ENCODE measurements around the gene ATAD3B.
"Not testable (repeated sequence)": the region's sequence is repeated elsewhere in the genome, so short reads cannot be mapped to it uniquely, and the experiment has no call there.

Gene ATAD3B

DNA sequence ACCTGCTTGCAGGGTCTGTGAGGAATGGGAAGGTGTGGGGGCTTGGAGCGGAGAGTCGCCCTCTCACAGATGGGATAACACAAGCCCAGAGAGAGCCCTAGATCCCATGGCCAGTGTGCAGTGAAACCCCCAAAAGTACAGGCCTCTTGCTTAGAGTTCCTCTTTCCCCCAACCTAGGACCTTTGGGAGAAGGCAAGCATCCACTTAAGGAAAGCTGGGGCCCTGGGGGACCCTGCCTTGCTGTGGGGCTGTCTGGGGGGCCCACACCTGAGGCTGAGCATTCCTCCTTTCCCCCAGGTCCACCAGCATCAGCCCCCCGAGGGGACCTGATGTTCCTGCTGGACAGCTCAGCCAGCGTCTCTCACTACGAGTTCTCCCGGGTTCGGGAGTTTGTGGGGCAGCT is 34.9 kb upstream of the ATAD3B start:
- Mint-ChIP-seq H3K4me3 (peak overlapping the region; percentile 58 to 59), H3K9me3 (no peaks in the 10 kb centered on the region), H3K27me3 (peaks cover 10 to 60% of the 10 kb centered on the region in 2 donors), H3K27ac (no peak overlapping the region), H3K4me1 (ENCODE audit: low read depth in 2 of 2) (peaks cover 0 to 5% of the 10 kb centered on the region in 2 donors), H3K36me3 (ENCODE audit: insufficient read depth) (no peaks in the 10 kb centered on the region)
- DNase-seq (no peak), ATAC-seq (replicated peaks) (no peak)

DNA sequence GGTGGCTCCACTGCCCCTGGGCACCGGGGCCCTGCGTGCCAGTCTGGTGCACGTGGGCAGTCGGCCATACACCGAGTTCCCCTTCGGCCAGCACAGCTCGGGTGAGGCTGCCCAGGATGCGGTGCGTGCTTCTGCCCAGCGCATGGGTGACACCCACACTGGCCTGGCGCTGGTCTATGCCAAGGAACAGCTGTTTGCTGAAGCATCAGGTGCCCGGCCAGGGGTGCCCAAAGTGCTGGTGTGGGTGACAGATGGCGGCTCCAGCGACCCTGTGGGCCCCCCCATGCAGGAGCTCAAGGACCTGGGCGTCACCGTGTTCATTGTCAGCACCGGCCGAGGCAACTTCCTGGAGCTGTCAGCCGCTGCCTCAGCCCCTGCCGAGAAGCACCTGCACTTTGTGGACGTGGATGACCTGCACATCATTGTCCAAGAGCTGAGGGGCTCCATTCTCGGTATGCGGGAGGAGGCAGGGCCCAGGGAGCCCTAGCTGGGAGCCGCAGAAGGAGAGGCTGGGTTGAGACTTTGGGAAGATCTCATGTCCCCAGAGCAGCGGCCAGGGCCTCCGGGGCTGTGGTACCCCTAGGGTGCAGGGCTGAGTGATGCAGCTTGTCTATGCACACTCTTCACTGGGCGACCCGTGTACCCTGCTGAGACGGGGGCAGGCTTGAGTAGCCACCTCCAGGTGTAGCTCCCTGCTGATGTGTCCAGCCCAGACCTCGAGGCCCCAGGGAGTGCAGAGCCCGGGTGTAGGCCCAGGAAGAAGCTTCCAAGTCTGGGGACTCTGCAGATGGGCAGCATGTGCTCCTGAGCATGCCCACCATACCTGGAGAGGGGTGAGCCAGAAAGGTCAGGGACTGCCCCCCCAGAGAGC is 34.3 kb upstream of the ATAD3B start:
- Mint-ChIP-seq H3K4me1 (ENCODE audit: low read depth in 2 of 2) (peaks cover 0 to 5% of the 10 kb centered on the region in 2 donors), H3K4me3 (no peak overlapping the region), H3K9me3 (no peaks in the 10 kb centered on the region), H3K27ac (no peak overlapping the region), H3K27me3 (peaks cover 10 to 53% of the 10 kb centered on the region in 2 donors), H3K36me3 (ENCODE audit: insufficient read depth) (no peaks in the 10 kb centered on the region)
- DNase-seq, result no peak
- no peak for ATAC-seq (replicated peaks)

DNA sequence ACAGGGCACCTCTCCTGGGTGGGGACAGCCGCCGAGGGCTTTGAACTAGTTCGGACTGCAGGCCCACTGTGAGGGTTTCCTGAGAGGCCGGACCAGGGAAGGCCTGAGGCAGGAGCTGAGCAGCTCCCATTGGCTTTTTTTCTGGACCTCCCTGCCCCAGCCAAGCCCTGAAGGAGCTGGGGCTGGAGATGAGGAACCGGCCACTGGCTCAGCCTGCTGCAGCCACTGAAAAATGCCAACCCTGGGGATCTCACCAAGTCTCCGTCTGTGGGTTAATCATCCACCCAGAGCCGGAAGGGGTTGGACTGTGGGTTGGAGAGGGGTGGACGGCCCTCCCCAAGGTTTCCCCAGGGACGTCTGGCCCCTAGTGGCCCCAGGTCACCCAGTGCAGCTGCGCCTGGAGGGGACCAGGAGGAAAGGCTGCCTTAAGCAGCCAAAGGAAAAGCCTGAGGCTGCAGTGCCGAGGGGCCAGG is 33.6 kb upstream of the ATAD3B start:
- Mint-ChIP-seq H3K36me3 (ENCODE audit: insufficient read depth) (no peaks in the 10 kb centered on the region), H3K4me1 (ENCODE audit: low read depth in 2 of 2) (peaks cover 0 to 5% of the 10 kb centered on the region in 2 donors), H3K9me3 (no peaks in the 10 kb centered on the region), H3K4me3 (no peak overlapping the region), H3K27ac (no peak overlapping the region), H3K27me3 (peaks cover 10 to 47% of the 10 kb centered on the region in 2 donors)
- no peak for DNase-seq
- no peak for ATAC-seq (replicated peaks)

DNA sequence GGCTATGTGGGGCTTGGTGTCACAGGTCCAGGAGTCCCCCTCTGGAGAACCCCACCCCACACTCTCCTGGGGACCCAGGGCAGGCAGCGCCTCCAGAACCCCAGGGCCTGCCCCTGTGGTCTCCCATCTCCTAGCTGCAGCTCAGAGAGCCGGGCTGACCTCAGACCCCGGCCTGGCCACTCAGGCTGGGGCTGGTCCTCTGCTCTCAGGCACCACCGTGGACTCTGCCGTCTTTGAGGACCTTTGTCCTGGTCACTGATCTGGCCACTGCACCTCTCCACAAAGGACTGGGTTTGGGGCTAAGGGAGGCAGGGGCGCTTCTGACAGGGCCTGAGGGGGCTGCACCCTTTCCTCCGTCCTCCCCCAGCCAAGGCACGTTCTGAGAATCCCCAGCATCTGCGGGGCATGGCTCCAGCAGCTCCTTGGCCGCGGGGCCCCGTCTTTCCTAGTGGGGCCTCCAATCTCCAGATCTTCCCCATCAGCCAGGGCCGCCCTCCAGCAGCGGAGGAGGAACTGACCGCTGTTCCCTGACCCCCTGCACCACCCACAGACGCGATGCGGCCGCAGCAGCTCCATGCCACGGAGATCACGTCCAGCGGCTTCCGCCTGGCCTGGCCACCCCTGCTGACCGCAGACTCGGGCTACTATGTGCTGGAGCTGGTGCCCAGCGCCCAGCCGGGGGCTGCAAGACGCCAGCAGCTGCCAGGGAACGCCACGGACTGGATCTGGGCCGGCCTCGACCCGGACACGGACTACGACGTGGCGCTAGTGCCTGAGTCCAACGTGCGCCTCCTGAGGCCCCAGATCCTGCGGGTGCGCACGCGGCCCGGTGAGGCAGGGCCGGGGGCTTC is 32.8 kb upstream of the ATAD3B start:
- Mint-ChIP-seq H3K9me3 (no peaks in the 10 kb centered on the region), H3K4me3 (no peak overlapping the region), H3K27ac (no peak overlapping the region), H3K4me1 (ENCODE audit: low read depth in 2 of 2) (peaks cover 0 to 5% of the 10 kb centered on the region in 2 donors), H3K27me3 (peaks cover 10 to 41% of the 10 kb centered on the region in 2 donors), H3K36me3 (ENCODE audit: insufficient read depth) (no peaks in the 10 kb centered on the region)
- DNase-seq, result no peak
- no peak for ATAC-seq (replicated peaks)

- Mint-ChIP-seq H3K9me3 (no peaks in the 10 kb centered on the region), H3K27ac (no peak overlapping the region), H3K27me3 (peaks cover 10 to 37% of the 10 kb centered on the region in 2 donors), H3K4me1 (ENCODE audit: low read depth in 2 of 2) (peaks cover 0 to 5% of the 10 kb centered on the region in 2 donors), H3K36me3 (ENCODE audit: insufficient read depth) (no peaks in the 10 kb centered on the region), H3K4me3 (no peak overlapping the region)
- no peak for DNase-seq
- ATAC-seq (replicated peaks), result no peak
Observed at GRCh38 chr1:1439546-1440261, 31.9 kb upstream of the ATAD3B start.

DNA sequence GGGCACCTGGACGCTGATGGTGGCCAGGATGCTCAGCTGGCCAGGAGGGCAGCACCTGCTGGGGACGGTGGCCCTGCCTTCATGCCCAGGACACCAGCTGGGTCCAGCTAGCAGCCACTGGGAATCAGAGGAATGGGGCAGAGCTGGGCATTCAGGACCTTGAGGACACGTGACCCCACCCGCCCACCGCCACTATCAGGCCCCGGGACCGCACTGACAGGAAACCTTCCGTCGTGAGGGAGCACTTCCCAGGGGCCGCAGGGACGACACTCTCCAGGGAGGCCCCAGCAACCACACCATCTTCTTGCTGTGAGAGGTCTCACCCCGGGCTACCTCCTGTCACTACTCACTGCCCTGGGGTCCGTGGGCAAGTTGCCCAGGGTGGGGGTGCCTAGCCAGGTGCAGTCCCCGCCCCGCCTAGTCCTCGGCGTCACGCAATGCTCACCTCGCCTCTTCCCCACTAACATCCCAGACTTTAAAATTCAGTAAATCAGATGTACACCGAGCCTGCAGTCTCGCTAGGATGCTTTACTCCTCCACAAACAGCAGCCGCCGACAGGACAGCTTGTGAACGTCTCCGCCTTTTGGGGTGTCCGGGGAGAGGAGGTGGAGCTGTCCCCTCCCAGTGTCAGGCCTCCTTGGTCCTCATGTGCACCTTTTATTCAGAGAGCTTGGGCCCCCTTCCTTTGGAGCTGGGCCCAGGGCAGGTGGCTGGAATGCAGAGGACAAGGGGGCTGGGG is 31.1 kb upstream of the ATAD3B start:
- Mint-ChIP-seq H3K27ac (no peak overlapping the region), H3K9me3 (no peaks in the 10 kb centered on the region), H3K36me3 (ENCODE audit: insufficient read depth) (no peaks in the 10 kb centered on the region), H3K27me3 (peaks cover 4 to 30% of the 10 kb centered on the region in 2 donors), H3K4me3 (no peak overlapping the region), H3K4me1 (ENCODE audit: low read depth in 2 of 2) (no peaks in the 10 kb centered on the region)
- ATAC-seq (replicated peaks) (no peak), DNase-seq (no peak)

DNA sequence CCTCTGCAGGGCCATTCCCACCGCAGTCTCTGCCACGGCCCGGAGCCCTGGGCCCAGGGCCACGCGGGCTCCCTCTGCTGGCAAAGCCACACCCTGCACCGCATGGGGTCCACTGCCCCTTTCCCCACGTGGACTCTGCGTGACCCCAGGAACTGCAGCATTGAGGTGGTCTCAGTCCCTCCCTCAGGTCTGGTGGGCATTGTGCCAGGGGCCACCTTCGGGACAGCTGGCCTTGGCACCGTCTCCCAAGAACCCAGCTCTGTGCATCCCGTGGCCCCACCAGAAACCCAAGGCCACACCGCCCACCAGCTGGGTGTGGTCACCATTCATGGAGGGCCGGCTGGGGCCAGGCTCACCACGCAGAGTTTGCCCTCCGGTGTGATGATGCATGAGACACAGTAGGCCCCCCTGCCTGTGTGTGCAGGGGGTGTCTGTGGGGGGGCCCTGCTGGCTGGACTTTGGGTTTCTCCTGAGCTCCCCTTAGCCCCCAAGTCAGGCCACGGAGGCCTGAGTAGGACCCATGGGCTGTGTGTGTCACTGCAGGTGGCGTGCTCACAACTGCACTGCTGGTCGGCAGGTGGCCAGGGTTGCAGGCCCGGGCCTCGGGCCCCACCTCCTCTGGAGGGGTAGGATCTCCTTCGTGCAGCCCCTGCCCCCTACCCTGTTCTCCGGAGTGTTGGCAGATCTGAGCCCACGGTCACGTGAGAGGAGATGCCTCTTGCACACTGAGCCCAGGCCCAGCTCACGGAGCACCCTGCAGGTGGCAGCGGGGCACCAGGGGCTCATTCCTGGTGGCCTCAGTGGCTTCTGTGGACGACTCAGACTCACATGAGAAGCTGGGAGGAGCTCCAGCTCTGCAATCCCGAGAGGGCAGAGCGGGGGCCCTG is 30.3 kb upstream of the ATAD3B start:
- ATAC-seq (replicated peaks) (peak; percentile 93), DNase-seq (peak; percentile 34 to 51 (median 50))
- no peak overlapping the region for H3K27ac Mint-ChIP-seq
- H3K36me3 Mint-ChIP-seq (ENCODE audit: insufficient read depth), result no peaks in the 10 kb centered on the region
- H3K9me3 Mint-ChIP-seq, result no peaks in the 10 kb centered on the region
- H3K27me3 Mint-ChIP-seq, result peaks cover 3 to 26% of the 10 kb centered on the region in 2 donors
- no peaks in the 10 kb centered on the region for H3K4me1 Mint-ChIP-seq (ENCODE audit: low read depth in 2 of 2)
- no peak overlapping the region for H3K4me3 Mint-ChIP-seq

GRCh38 chr1:1442069-1442770 is 29.3 kb upstream of the ATAD3B start:
- H3K9me3 Mint-ChIP-seq, result no peaks in the 10 kb centered on the region
- no peak overlapping the region for H3K4me3 Mint-ChIP-seq
- no peak overlapping the region for H3K27ac Mint-ChIP-seq
- no peaks in the 10 kb centered on the region for H3K4me1 Mint-ChIP-seq (ENCODE audit: low read depth in 2 of 2)
- no peak for DNase-seq
- no peak for ATAC-seq (replicated peaks)
- H3K27me3 Mint-ChIP-seq, result peaks cover 0 to 22% of the 10 kb centered on the region in 2 donors
- H3K36me3 Mint-ChIP-seq (ENCODE audit: insufficient read depth), result no peaks in the 10 kb centered on the region

GRCh38 chr1:1446631-1447030 is 24.9 kb upstream of the ATAD3B start:
- not testable (repeated sequence) for H3K9me3 Mint-ChIP-seq; ATAC-seq (replicated peaks); H3K36me3 Mint-ChIP-seq (ENCODE audit: insufficient read depth); H3K27ac Mint-ChIP-seq; H3K4me1 Mint-ChIP-seq (ENCODE audit: low read depth in 2 of 2); H3K4me3 Mint-ChIP-seq; DNase-seq
- H3K27me3 Mint-ChIP-seq, result peaks cover 0 to 18% of the 10 kb centered on the region in 2 donors

- Mint-ChIP-seq H3K27ac (peak within 1 kb of the TSS in 1 of 2 donors; percentile 1), H3K27me3 (peaks cover 0 to 12% of the 10 kb centered on the region in 2 donors), H3K9me3 (no peaks in the 10 kb centered on the region), H3K4me3 (no peak within 1 kb of the TSS), H3K36me3 (ENCODE audit: insufficient read depth) (no peaks in the 10 kb centered on the region), H3K4me1 (ENCODE audit: low read depth in 2 of 2) (no peaks in the 10 kb centered on the region)
- ATAC-seq (replicated peaks) (no peak), DNase-seq (no peak)
Observed at GRCh38 chr1:1449099-1449739, 22.3 kb upstream of the ATAD3B start, which contains the start of gene ATAD3C. ATAD3C (plus strand) TSS chr1:1449689; CDS start chr1:1450684, 995 bp downstream.

DNA sequence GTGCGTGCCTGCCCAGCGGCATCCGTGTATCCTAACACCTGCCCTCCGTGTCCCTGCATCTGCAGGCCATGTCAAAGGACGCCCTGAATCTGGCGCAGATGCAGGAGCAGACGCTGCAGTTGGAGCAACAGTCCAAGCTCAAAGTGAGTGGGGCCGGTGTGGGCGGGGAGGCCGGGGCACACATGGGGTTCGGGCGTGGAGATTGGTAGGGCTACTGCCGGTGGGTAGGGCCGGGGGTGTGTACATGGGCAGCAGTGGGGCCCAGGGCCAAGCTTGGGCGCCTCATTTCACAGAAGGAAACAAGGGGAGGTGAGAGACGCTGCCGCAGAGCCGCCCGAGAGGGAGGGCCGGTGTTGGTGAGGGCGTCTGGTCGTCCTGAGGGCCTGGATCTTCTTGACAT is 20.9 kb upstream of the ATAD3B start:
- H3K36me3 Mint-ChIP-seq (ENCODE audit: insufficient read depth); H3K27ac Mint-ChIP-seq; H3K9me3 Mint-ChIP-seq; H3K4me1 Mint-ChIP-seq (ENCODE audit: low read depth in 2 of 2); H3K4me3 Mint-ChIP-seq; ATAC-seq (replicated peaks); DNase-seq: not testable (repeated sequence)
- H3K27me3 Mint-ChIP-seq, result peaks cover 0 to 11% of the 10 kb centered on the region in 2 donors
